HEK293 (cell line): ENCODE measurements around the gene PITRM1.

Experiments
- CTCF ChIA-PET: fragments of 350-600 bp; formaldehyde crosslinking; extraction: SDS; loops from one replicate; lab custom pipeline; 2021; ENCODE audit warnings: antibody characterized with exemption; lab: Yijun Ruan, JAX
- POLR2A ChIA-PET: fragments of 300-600 bp; formaldehyde crosslinking; extraction: SDS; loops from one replicate; lab custom pipeline; 2020; ENCODE audit warnings: antibody characterized with exemption, inconsistent platforms; lab: Yijun Ruan, JAX
- H3K27ac ChIP-seq: fragments of 200-500 bp; sonication (Bioruptor generic); 2 replicates; pipeline ENCODE4 v1.5.1; 2014; ENCODE audit warnings: low read depth, low read length, control low read depth, inconsistent platforms; ENCODE audit errors: extremely low read depth
- H3K36me3 ChIP-seq, 2 experiments: fragments of 200-500 bp in 1 of 2; sonication (Bioruptor generic) in 1 of 2; 1 replicate in 1 of 2; 2 replicates in 1 of 2; pipeline ENCODE4 v1.5.1; 2014 to 2017; ENCODE audit warnings: inconsistent platforms in 2 of 2, low read length in 2 of 2; ENCODE audit not compliant: control insufficient read depth in 2 of 2, insufficient read depth in 1 of 2
- H3K4me1 ChIP-seq: fragments of 200-500 bp; sonication (Bioruptor generic); 2 replicates; pipeline ENCODE4 v1.5.1; 2014; ENCODE audit warnings: mild to moderate bottlenecking, low read length, inconsistent platforms; ENCODE audit not compliant: control insufficient read depth, insufficient read depth
- H3K4me3 ChIP-seq: 2 replicates; pipeline ENCODE4 v1.5.1; 2011; ENCODE audit warnings: low read depth, mild to moderate bottlenecking, control low read depth, low read length, moderate library complexity
- H3K9me3 ChIP-seq: fragments of 200-500 bp; sonication (Bioruptor generic); 2 replicates; pipeline ENCODE4 v1.5.1; 2014; ENCODE audit warnings: low read depth, low read length, inconsistent platforms; ENCODE audit not compliant: control insufficient read depth, insufficient read depth
- BCL11B ChIP-seq: fragments of 450-650 bp; formaldehyde crosslinking; IDR thresholded peaks from 2 replicates; pipeline ENCODE4 v1.5.1; 2016; ENCODE audit warnings: low read depth, missing biosample characterization, missing genetic modification characterization
- HOXC10 ChIP-seq: sonication (generic); formaldehyde crosslinking; IDR thresholded peaks from 2 replicates; pipeline ENCODE4 v1.8.1; 2023; ENCODE audit warnings: mild to moderate bottlenecking, missing genetic modification reagents
- MYNN ChIP-seq: fragments of 450-650 bp; formaldehyde crosslinking; IDR thresholded peaks from 2 replicates; pipeline ENCODE4 v1.5.1; 2016; ENCODE audit warnings: missing biosample characterization, missing genetic modification characterization, borderline replicate concordance
- PRDM1 ChIP-seq: fragments of 450-650 bp; formaldehyde crosslinking; IDR thresholded peaks from 2 replicates; pipeline ENCODE4; 2016; ENCODE audit warnings: missing biosample characterization, missing genetic modification characterization
- REPIN1 ChIP-seq: fragments of 450-650 bp; formaldehyde crosslinking; IDR thresholded peaks from 2 replicates; pipeline ENCODE4 v1.5.1; 2017; ENCODE audit warnings: missing biosample characterization, missing genetic modification characterization, low read depth
- YY1 ChIP-seq: fragments of 450-650 bp; formaldehyde crosslinking; IDR thresholded peaks from 2 replicates; pipeline ENCODE4 v1.5.1; 2018; ENCODE audit warnings: missing biosample characterization, missing genetic modification characterization
- ZBTB48 ChIP-seq: fragments of 450-650 bp; formaldehyde crosslinking; IDR thresholded peaks from 2 replicates; pipeline ENCODE4 v1.5.1; 2016; ENCODE audit warnings: missing biosample characterization, missing genetic modification characterization
- ZFP37 ChIP-seq: fragments of 450-650 bp; formaldehyde crosslinking; IDR thresholded peaks from 2 replicates; pipeline ENCODE4 v1.5.1; 2016; ENCODE audit warnings: missing biosample characterization, missing genetic modification characterization
- ZFP41 ChIP-seq: fragments of 450-650 bp; formaldehyde crosslinking; IDR thresholded peaks from 2 replicates; pipeline ENCODE4 v1.5.1; 2016; ENCODE audit warnings: missing biosample characterization, missing genetic modification characterization, borderline replicate concordance
- ZNF132 ChIP-seq: fragments of 450-650 bp; formaldehyde crosslinking; IDR thresholded peaks from 2 replicates; pipeline ENCODE4 v1.5.1; 2017; ENCODE audit warnings: missing biosample characterization, missing genetic modification characterization, borderline replicate concordance
- ZNF214 ChIP-seq: fragments of 450-650 bp; formaldehyde crosslinking; IDR thresholded peaks from 2 replicates; pipeline ENCODE4 v1.5.1; 2017; ENCODE audit warnings: missing biosample characterization, mild to moderate bottlenecking, missing genetic modification characterization, borderline replicate concordance
- ZNF223 ChIP-seq: fragments of 450-650 bp; formaldehyde crosslinking; IDR thresholded peaks from 2 replicates; pipeline ENCODE4 v1.5.1; 2016; ENCODE audit warnings: missing biosample characterization, missing genetic modification characterization
- ZNF292 ChIP-seq: fragments of 450-650 bp; formaldehyde crosslinking; IDR thresholded peaks from 2 replicates; pipeline ENCODE4 v1.5.1; 2016; ENCODE audit warnings: low read depth, missing biosample characterization, missing genetic modification characterization, borderline replicate concordance
- ZNF404 ChIP-seq: fragments of 450-650 bp; formaldehyde crosslinking; IDR thresholded peaks from 2 replicates; pipeline ENCODE4 v1.5.1; 2017; ENCODE audit warnings: missing biosample characterization, missing genetic modification characterization
- ZNF521 ChIP-seq: fragments of 450-650 bp; formaldehyde crosslinking; IDR thresholded peaks from 2 replicates; pipeline ENCODE4 v1.5.1; 2017; ENCODE audit warnings: missing biosample characterization, mild to moderate bottlenecking, missing genetic modification characterization
- ZNF530 ChIP-seq: fragments of 450-650 bp; formaldehyde crosslinking; IDR thresholded peaks from 2 replicates; pipeline ENCODE4 v1.5.1; 2016; ENCODE audit warnings: low read depth, missing biosample characterization, missing genetic modification characterization
- ZNF626 ChIP-seq: fragments of 450-650 bp; sonication (Bioruptor Pico); formaldehyde crosslinking; IDR thresholded peaks from 2 replicates; pipeline ENCODE4 v1.5.1; 2018; ENCODE audit warnings: missing biosample characterization, missing genetic modification characterization, inconsistent platforms
- ZNF664 ChIP-seq: fragments of 450-650 bp; formaldehyde crosslinking; IDR thresholded peaks from 2 replicates; pipeline ENCODE4 v1.5.1; 2016; ENCODE audit warnings: missing biosample characterization, missing genetic modification characterization
- ZNF843 ChIP-seq: fragments of 450-650 bp; formaldehyde crosslinking; IDR thresholded peaks from 2 replicates; pipeline ENCODE4 v1.5.1; 2016; ENCODE audit warnings: missing biosample characterization, missing genetic modification characterization
- ZSCAN23 ChIP-seq: fragments of 450-650 bp; formaldehyde crosslinking; IDR thresholded peaks from 2 replicates; pipeline ENCODE4 v1.5.1; 2016; ENCODE audit warnings: missing biosample characterization, missing genetic modification characterization
- TF ChIP-seq, protein P1 (sequence below): fragments of 450-650 bp; formaldehyde crosslinking; IDR thresholded peaks from 2 replicates; pipeline ENCODE4 v1.5.1; 2017; ENCODE audit warnings: missing biosample characterization, missing genetic modification characterization
- TF ChIP-seq, protein P2 (sequence below): fragments of 450-650 bp; formaldehyde crosslinking; IDR thresholded peaks from 2 replicates; pipeline ENCODE4; 2016; ENCODE audit warnings: missing biosample characterization, missing genetic modification characterization
- TF ChIP-seq, protein P3 (sequence below): fragments of 450-650 bp; formaldehyde crosslinking; IDR thresholded peaks from 2 replicates; pipeline ENCODE4 v1.5.1; 2016; ENCODE audit warnings: missing biosample characterization, missing genetic modification characterization
- TF ChIP-seq, protein P4 (sequence below): fragments of 450-650 bp; formaldehyde crosslinking; IDR thresholded peaks from 2 replicates; pipeline ENCODE4 v1.5.1; 2016; ENCODE audit warnings: missing biosample characterization, missing genetic modification characterization
- TF ChIP-seq, protein P5 (sequence below): fragments of 450-650 bp; formaldehyde crosslinking; IDR thresholded peaks from 2 replicates; pipeline ENCODE4 v1.5.1; 2016; ENCODE audit warnings: missing biosample characterization, missing genetic modification characterization

The PITRM1 gene

DNA sequence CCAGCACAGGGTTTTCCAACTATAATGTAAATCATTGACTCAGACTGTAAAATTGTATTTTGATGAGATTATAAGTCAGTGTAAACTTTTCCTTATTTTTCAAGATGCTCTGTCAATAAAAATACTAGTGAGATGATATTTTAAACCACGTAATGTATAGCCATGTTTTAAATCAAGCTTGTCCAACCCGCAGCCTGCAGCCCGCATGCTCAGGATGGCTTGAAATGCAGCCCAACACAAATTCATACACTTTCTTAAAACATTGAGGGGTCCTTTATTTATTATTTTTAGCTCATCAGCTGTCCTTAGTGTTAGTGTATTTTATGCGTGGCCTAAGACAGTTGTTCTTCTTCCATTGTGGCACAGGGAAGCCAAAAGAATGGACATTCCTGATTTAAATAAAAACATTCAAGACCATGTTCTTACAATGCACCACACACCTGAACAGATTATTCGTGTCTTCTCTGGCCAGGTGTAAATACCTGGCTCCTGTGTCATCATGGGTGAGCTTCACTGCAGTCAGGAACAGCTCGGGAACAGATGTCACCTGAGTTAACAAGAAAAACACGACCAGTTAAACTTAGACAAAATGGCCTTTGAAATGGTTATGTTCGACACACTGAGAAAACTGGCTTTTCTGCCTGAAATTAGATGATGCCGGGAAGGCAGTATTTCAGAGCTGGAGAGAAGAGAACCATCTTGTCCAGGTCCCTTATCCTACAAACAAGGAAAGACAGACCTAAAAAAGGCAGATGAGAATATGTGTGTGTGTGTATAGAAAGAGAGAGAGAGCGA, 5.9 kb downstream of the PITRM1 start:
- peaks cover 17 to 78% of the 10 kb centered on the region in 2 experiments for H3K36me3 ChIP-seq
- no peaks in the 10 kb centered on the region for H3K9me3 ChIP-seq
- ChIA-PET CTCF (interaction anchor here (0.6 kb wide), 1 partner anchor 99 kb away, joined by 3 read pairs; no protein-coding TSS in a partner anchor), POLR2A (no interaction called here)
- TF ChIP-seq ZSCAN23 (tag by site-specific recombination) (no peak), MYNN (tag by site-specific recombination) (no peak), YY1 (no peak), ZNF843 (tag by site-specific recombination) (no peak), HOXC10 (CRISPR knock-in tag) (no peak), ZNF626 (tag by site-specific recombination) (no peak), ZFP41 (tag by site-specific recombination) (no peak), ZNF223 (tag by site-specific recombination) (no peak), ZNF292 (tag by site-specific recombination) (no peak), PRDM1 (tag by site-specific recombination) (no peak), ZNF664 (tag by site-specific recombination) (no peak), ZNF404 (no peak), ZBTB48 (no peak), ZNF521 (tag by site-specific recombination) (no peak), BCL11B (tag by site-specific recombination) (no peak), REPIN1 (no peak), ZNF530 (tag by site-specific recombination) (no peak)
- TF ChIP-seq, protein P1, sequence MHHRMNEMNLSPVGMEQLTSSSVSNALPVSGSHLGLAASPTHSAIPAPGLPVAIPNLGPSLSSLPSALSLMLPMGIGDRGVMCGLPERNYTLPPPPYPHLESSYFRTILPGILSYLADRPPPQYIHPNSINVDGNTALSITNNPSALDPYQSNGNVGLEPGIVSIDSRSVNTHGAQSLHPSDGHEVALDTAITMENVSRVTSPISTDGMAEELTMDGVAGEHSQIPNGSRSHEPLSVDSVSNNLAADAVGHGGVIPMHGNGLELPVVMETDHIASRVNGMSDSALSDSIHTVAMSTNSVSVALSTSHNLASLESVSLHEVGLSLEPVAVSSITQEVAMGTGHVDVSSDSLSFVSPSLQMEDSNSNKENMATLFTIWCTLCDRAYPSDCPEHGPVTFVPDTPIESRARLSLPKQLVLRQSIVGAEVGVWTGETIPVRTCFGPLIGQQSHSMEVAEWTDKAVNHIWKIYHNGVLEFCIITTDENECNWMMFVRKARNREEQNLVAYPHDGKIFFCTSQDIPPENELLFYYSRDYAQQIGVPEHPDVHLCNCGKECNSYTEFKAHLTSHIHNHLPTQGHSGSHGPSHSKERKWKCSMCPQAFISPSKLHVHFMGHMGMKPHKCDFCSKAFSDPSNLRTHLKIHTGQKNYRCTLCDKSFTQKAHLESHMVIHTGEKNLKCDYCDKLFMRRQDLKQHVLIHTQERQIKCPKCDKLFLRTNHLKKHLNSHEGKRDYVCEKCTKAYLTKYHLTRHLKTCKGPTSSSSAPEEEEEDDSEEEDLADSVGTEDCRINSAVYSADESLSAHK (tag by site-specific recombination): no peak
- TF ChIP-seq, protein P2, sequence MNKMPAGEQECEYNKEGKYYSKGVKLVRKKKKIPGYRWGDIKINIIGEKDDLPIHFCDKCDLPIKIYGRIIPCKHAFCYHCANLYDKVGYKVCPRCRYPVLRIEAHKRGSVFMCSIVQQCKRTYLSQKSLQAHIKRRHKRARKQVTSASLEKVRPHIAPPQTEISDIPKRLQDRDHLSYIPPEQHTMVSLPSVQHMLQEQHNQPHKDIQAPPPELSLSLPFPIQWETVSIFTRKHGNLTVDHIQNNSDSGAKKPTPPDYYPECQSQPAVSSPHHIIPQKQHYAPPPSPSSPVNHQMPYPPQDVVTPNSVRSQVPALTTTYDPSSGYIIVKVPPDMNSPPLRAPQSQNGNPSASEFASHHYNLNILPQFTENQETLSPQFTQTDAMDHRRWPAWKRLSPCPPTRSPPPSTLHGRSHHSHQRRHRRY (tag by site-specific recombination): no peak
- no peak overlapping the region for H3K4me3 ChIP-seq
- H3K27ac ChIP-seq: no peak overlapping the region
- H3K4me1 ChIP-seq: no peaks in the 10 kb centered on the region

DNA sequence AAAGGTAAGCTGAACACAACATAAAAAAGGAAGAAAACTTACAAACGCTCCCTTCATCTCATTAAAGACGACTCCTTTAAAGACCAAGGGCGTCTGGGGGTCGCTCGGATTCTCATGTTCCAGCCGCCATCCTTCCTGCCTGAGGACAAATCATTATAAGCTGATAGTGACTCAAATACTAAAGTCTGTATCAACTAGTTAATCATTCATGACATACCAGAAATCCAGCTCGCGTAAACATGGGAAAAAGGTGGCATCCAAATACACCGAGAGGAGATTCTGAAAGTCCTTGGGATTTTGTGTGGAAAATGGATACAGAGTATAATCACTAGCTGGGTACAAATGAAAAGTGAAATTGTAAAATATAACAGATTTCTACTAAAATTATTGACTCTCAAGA, 7.4 kb downstream of the PITRM1 start:
- Histone ChIP-seq H3K4me1 (no peaks in the 10 kb centered on the region), H3K36me3 (peaks cover 23 to 91% of the 10 kb centered on the region in 2 experiments), H3K4me3 (no peak overlapping the region), H3K9me3 (no peaks in the 10 kb centered on the region), H3K27ac (no peak overlapping the region)
- CTCF ChIA-PET: no interaction called here
- POLR2A ChIA-PET: interaction anchor here (1.9 kb wide), 1 partner anchor 8 kb away, joined by 15 read pairs; the partner anchor contains the start of gene PITRM1
- no peak for TF ChIP-seq ZNF132 (tag by site-specific recombination)
- no peak for TF ChIP-seq ZFP37 (tag by site-specific recombination)
- no peak for TF ChIP-seq ZNF214 (tag by site-specific recombination)
- TF ChIP-seq, protein P3, sequence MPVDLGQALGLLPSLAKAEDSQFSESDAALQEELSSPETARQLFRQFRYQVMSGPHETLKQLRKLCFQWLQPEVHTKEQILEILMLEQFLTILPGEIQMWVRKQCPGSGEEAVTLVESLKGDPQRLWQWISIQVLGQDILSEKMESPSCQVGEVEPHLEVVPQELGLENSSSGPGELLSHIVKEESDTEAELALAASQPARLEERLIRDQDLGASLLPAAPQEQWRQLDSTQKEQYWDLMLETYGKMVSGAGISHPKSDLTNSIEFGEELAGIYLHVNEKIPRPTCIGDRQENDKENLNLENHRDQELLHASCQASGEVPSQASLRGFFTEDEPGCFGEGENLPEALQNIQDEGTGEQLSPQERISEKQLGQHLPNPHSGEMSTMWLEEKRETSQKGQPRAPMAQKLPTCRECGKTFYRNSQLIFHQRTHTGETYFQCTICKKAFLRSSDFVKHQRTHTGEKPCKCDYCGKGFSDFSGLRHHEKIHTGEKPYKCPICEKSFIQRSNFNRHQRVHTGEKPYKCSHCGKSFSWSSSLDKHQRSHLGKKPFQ (tag by site-specific recombination): no peak
- TF ChIP-seq, protein P4, sequence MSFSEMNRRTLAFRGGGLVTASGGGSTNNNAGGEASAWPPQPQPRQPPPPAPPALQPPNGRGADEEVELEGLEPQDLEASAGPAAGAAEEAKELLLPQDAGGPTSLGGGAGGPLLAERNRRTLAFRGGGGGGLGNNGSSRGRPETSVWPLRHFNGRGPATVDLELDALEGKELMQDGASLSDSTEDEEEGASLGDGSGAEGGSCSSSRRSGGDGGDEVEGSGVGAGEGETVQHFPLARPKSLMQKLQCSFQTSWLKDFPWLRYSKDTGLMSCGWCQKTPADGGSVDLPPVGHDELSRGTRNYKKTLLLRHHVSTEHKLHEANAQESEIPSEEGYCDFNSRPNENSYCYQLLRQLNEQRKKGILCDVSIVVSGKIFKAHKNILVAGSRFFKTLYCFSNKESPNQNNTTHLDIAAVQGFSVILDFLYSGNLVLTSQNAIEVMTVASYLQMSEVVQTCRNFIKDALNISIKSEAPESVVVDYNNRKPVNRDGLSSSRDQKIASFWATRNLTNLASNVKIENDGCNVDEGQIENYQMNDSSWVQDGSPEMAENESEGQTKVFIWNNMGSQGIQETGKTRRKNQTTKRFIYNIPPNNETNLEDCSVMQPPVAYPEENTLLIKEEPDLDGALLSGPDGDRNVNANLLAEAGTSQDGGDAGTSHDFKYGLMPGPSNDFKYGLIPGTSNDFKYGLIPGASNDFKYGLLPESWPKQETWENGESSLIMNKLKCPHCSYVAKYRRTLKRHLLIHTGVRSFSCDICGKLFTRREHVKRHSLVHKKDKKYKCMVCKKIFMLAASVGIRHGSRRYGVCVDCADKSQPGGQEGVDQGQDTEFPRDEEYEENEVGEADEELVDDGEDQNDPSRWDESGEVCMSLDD (tag by site-specific recombination): no peak
- TF ChIP-seq, protein P5, sequence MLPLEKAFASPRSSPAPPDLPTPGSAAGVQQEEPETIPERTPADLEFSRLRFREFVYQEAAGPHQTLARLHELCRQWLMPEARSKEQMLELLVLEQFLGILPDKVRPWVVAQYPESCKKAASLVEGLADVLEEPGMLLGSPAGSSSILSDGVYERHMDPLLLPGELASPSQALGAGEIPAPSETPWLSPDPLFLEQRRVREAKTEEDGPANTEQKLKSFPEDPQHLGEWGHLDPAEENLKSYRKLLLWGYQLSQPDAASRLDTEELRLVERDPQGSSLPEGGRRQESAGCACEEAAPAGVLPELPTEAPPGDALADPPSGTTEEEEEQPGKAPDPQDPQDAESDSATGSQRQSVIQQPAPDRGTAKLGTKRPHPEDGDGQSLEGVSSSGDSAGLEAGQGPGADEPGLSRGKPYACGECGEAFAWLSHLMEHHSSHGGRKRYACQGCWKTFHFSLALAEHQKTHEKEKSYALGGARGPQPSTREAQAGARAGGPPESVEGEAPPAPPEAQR (tag by site-specific recombination): no peak
